Choroid plexus epithelial cell (primary cell): ENCODE measurements around the gene CCDC117.

Source experiments
- DNase-seq: peaks from one replicate; pipeline ENCODE4 v3.0.0-alpha.2; 2010; ENCODE audit warnings: low read depth
- H3K4me3 ChIP-seq: 2 replicates; pipeline ENCODE4 v1.5.1; 2011; ENCODE audit warnings: low read depth, mild to moderate bottlenecking, control low read depth, low read length, moderate library complexity
- TF ChIP-seq, protein P1 (sequence below): conservative IDR thresholded peaks from 2 replicates; pipeline ENCODE4 v1.5.1; 2011; ENCODE audit warnings: low read depth, mild to moderate bottlenecking, control low read depth, inconsistent platforms, low read length, moderate library complexity

CCDC117 gene

DNA sequence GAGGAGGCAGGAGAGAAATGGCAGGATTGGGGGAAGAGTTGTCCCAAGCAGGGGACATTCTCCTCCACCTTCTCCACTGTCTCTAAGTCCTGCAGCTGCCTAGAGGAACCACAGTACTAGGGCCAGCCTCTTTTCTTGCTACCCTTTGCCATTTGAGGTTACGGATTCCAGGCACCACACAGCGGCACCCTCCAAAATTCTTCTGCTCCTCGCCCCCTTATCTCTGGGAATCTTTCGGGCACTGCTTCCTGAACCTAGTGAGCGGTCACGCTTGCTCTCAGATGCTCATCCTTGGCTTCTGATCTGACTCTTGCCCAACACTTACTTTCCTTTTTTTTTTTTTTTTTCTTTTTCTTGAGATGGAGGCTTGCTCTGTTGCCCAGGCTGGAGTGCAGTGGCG, 54.4 kb downstream of the CCDC117 start:
- TF ChIP-seq, protein P1, sequence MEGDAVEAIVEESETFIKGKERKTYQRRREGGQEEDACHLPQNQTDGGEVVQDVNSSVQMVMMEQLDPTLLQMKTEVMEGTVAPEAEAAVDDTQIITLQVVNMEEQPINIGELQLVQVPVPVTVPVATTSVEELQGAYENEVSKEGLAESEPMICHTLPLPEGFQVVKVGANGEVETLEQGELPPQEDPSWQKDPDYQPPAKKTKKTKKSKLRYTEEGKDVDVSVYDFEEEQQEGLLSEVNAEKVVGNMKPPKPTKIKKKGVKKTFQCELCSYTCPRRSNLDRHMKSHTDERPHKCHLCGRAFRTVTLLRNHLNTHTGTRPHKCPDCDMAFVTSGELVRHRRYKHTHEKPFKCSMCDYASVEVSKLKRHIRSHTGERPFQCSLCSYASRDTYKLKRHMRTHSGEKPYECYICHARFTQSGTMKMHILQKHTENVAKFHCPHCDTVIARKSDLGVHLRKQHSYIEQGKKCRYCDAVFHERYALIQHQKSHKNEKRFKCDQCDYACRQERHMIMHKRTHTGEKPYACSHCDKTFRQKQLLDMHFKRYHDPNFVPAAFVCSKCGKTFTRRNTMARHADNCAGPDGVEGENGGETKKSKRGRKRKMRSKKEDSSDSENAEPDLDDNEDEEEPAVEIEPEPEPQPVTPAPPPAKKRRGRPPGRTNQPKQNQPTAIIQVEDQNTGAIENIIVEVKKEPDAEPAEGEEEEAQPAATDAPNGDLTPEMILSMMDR: no peak
- DNase-seq: no peak
- H3K4me3 ChIP-seq: no peak overlapping the region

- H3K4me3 ChIP-seq: no peak overlapping the region
- TF ChIP-seq, protein P1: peak; percentile 98
- peak; percentile 83 for DNase-seq
These were observed 57.1 kb downstream of the CCDC117 start for GRCh38 chr22:28829358-28830181.

GRCh38 chr22:28830441-28830840, 57.9 kb downstream of the CCDC117 start:
- DNase-seq: no peak
- H3K4me3 ChIP-seq: no peak overlapping the region
- TF ChIP-seq, protein P1: no peak

DNA sequence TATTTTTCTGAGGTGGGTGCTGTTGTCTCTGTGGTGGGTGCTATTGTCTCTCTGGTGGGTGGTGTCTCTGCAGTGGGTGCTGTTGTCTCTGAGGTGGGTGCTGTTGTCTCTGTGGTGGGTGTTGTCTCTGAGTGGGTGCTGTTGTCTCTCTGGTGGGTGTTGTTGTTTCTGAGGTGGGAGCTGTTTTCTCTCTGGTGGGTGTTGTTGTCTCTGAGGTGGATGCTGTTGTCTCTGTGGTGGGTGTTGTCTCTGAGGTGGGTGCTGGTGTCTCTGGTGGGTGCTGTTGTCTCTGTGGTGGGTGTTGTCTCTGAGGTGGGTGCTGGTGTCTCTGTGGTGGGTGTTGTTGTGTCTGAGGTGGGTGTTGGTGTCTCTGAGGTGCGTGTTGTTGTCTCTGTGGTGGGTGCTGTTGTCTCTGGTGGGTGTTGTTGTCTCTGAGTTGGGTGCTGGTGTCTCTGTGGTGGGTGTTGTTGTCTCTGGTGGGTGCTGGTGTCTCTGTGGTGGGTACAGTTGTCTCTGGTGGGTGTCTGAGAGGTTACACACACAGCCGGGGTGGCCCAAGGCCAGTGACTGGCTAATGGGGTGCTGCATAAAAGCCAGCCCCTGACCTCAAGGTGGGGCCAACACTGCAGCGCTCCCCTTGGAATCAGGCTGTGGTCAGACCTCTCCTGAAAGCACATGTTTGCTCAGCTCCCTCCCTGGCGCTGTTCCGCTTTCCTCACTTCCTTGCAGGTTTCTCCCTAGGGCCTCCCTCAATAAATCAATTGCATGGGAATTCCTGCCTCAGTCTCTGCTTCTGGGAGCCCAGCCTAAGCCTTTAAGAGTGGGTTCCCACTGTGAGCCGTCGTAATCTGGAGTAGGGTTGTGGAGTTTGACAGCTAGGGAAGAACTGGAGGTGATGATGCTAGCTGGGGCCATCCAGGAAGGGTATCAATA, 58.9 kb downstream of the CCDC117 start:
- TF ChIP-seq, protein P1: no peak
- DNase-seq: no peak
- H3K4me3 ChIP-seq: no peak overlapping the region

DNA sequence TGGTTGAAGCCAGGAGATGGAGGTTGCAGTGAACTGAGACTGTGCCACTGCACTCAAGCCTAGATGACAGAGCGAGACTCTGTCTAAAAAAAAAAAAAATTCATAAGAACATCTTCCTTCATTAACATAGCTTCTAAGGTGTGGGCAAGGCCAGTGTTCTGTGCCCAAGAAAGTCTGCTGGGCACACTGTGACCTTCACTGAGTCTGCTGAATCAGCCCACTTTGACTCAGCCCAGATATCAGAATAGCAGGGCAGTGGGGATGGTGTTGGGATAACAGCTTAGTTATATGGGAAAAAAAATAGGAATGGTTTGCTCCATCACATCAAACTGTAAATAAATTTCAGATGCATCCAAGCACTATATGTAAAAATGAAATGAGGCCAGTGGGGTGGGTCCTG, 60.2 kb downstream of the CCDC117 start:
- no peak overlapping the region for H3K4me3 ChIP-seq
- TF ChIP-seq, protein P1: no peak
- DNase-seq: no peak

GRCh38 chr22:28833276-28833923, 60.9 kb downstream of the CCDC117 start:
- DNase-seq: no peak
- H3K4me3 ChIP-seq: no peak overlapping the region
- TF ChIP-seq, protein P1: no peak
